ENCODE measurements around the gene ITFG1.

Gene ITFG1

DNA sequence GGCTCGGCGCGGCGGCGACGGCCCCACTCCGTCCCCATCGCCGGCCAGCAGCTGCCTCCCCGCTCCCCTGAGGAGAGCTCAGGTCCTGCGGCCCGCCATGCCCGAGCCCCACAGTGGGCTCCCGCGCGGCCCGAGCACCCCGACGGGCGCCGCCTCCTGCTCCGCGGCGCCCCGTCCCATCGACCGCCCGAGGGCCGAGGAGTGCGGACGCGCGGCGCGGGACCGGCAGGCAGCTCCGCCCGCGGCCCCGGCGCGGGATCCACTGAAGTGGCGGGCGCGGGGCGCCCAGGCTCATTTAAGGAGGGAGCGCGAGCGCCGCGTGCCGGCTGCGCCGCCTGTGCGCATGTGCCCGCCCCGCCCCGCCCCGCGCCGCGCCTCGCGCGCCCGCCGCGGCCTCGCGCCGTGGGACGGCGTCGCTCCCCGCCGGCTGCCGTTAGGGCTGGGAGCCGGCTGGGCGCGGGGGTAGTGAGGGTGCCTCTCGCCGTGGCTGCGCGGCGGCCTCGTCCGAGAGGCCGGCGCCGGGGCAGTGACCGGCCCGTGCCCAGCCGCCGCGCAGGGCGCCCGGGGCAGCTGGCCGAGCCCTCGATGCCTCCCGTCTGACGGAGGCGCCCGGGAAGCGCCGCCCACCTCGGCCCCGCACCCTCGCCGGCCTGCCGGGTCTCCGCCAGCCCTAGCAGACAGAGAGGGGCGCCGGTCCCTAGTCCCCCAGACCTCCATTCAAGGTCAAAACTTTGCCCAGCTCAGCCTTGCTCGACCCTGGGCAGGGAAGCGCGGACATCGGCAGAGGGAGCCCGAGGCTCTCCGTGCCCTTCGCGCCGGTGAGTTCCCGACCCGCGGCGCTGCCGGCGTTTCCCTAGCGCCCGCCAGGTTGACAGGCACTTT is 316.9 kb downstream of the ITFG1 start, which contains the start of gene NETO2 (continued):
- TF ChIP-seq, protein P1, sequence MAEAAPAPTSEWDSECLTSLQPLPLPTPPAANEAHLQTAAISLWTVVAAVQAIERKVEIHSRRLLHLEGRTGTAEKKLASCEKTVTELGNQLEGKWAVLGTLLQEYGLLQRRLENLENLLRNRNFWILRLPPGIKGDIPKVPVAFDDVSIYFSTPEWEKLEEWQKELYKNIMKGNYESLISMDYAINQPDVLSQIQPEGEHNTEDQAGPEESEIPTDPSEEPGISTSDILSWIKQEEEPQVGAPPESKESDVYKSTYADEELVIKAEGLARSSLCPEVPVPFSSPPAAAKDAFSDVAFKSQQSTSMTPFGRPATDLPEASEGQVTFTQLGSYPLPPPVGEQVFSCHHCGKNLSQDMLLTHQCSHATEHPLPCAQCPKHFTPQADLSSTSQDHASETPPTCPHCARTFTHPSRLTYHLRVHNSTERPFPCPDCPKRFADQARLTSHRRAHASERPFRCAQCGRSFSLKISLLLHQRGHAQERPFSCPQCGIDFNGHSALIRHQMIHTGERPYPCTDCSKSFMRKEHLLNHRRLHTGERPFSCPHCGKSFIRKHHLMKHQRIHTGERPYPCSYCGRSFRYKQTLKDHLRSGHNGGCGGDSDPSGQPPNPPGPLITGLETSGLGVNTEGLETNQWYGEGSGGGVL (tag by site-specific recombination; IDR thresholded peaks at IDR 0.05): no peak
- TF ChIP-seq ZSCAN30 (tag by site-specific recombination; IDR thresholded peaks at IDR 0.05): 0 out of 2 replicates have a peak, but pooled peaks have one; percentile 25
- TF ChIP-seq ZNF266 (tag by site-specific recombination; IDR thresholded peaks at IDR 0.05; ENCODE audit: low read depth): no peak
- no peak; the same call in 1 of the 2 replicates for TF ChIP-seq YY1 (tag by site-specific recombination; IDR thresholded peaks at IDR 0.05)
- no peak for TF ChIP-seq ZFHX2 (tag by site-specific recombination; conservative IDR thresholded peaks at IDR 0.05)
- TF ChIP-seq ZNF423 (tag by site-specific recombination; IDR thresholded peaks at IDR 0.05): no peak
- TF ChIP-seq ZNF133 (tag by site-specific recombination; IDR thresholded peaks at IDR 0.05): no peak
- no peak for TF ChIP-seq ZNF561 (tag by site-specific recombination; IDR thresholded peaks at IDR 0.05; ENCODE audit: borderline replicate concordance)
- TF ChIP-seq, protein P2, sequence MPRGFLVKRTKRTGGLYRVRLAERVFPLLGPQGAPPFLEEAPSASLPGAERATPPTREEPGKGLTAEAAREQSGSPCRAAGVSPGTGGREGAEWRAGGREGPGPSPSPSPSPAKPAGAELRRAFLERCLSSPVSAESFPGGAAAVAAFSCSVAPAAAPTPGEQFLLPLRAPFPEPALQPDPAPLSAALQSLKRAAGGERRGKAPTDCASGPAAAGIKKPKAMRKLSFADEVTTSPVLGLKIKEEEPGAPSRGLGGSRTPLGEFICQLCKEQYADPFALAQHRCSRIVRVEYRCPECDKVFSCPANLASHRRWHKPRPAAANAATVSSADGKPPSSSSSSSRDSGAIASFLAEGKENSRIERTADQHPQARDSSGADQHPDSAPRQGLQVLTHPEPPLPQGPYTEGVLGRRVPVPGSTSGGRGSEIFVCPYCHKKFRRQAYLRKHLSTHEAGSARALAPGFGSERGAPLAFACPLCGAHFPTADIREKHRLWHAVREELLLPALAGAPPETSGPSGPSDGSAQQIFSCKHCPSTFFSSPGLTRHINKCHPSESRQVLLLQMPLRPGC (tag by site-specific recombination; IDR thresholded peaks at IDR 0.05): no peak
- peak; percentile 56; the same call in 1 of the 2 replicates for TF ChIP-seq ZBTB20 (tag by site-specific recombination; IDR thresholded peaks at IDR 0.05)
- TF ChIP-seq BCL11B (tag by site-specific recombination; IDR thresholded peaks at IDR 0.05; ENCODE audit: low read depth): no peak
- TF ChIP-seq ZNF843 (tag by site-specific recombination; IDR thresholded peaks at IDR 0.05): no peak
- TF ChIP-seq SP3 (tag by site-specific recombination; IDR thresholded peaks at IDR 0.05): 0 out of 2 replicates have a peak, but pooled peaks have one; percentile 21
- TF ChIP-seq ZNF621 (tag by site-specific recombination; IDR thresholded peaks at IDR 0.05): no peak
- TF ChIP-seq, protein P3, sequence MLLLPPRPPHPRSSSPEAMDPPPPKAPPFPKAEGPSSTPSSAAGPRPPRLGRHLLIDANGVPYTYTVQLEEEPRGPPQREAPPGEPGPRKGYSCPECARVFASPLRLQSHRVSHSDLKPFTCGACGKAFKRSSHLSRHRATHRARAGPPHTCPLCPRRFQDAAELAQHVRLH (tag by site-specific recombination; IDR thresholded peaks at IDR 0.05): no peak
- TF ChIP-seq ZNF114 (tag by site-specific recombination; IDR thresholded peaks at IDR 0.05): no peak
- TF ChIP-seq ZNF837 (tag by site-specific recombination; IDR thresholded peaks at IDR 0.05): no peak
- TF ChIP-seq, protein P4, sequence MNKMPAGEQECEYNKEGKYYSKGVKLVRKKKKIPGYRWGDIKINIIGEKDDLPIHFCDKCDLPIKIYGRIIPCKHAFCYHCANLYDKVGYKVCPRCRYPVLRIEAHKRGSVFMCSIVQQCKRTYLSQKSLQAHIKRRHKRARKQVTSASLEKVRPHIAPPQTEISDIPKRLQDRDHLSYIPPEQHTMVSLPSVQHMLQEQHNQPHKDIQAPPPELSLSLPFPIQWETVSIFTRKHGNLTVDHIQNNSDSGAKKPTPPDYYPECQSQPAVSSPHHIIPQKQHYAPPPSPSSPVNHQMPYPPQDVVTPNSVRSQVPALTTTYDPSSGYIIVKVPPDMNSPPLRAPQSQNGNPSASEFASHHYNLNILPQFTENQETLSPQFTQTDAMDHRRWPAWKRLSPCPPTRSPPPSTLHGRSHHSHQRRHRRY (tag by site-specific recombination; IDR thresholded peaks at IDR 0.05): no peak
- TF ChIP-seq, protein P5, sequence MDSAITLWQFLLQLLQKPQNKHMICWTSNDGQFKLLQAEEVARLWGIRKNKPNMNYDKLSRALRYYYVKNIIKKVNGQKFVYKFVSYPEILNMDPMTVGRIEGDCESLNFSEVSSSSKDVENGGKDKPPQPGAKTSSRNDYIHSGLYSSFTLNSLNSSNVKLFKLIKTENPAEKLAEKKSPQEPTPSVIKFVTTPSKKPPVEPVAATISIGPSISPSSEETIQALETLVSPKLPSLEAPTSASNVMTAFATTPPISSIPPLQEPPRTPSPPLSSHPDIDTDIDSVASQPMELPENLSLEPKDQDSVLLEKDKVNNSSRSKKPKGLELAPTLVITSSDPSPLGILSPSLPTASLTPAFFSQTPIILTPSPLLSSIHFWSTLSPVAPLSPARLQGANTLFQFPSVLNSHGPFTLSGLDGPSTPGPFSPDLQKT (IDR thresholded peaks at IDR 0.05; ENCODE audit: borderline replicate concordance, low read depth, low read length): no peak
- no peak for TF ChIP-seq ZNF221 (tag by site-specific recombination; IDR thresholded peaks at IDR 0.05; ENCODE audit: borderline replicate concordance)
- TF ChIP-seq, protein P6, sequence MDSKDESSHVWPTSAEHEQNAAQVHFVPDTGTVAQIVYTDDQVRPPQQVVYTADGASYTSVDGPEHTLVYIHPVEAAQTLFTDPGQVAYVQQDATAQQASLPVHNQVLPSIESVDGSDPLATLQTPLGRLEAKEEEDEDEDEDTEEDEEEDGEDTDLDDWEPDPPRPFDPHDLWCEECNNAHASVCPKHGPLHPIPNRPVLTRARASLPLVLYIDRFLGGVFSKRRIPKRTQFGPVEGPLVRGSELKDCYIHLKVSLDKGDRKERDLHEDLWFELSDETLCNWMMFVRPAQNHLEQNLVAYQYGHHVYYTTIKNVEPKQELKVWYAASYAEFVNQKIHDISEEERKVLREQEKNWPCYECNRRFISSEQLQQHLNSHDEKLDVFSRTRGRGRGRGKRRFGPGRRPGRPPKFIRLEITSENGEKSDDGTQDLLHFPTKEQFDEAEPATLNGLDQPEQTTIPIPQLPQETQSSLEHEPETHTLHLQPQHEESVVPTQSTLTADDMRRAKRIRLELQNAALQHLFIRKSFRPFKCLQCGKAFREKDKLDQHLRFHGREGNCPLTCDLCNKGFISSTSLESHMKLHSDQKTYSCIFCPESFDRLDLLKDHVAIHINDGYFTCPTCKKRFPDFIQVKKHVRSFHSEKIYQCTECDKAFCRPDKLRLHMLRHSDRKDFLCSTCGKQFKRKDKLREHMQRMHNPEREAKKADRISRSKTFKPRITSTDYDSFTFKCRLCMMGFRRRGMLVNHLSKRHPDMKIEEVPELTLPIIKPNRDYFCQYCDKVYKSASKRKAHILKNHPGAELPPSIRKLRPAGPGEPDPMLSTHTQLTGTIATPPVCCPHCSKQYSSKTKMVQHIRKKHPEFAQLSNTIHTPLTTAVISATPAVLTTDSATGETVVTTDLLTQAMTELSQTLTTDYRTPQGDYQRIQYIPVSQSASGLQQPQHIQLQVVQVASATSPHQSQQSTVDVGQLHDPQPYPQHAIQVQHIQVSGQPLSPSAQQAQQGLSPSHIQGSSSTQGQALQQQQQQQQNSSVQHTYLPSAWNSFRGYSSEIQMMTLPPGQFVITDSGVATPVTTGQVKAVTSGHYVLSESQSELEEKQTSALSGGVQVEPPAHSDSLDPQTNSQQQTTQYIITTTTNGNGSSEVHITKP (tag by site-specific recombination; IDR thresholded peaks at IDR 0.05): no peak
- TF ChIP-seq ZNF624 (tag by site-specific recombination; IDR thresholded peaks at IDR 0.05): no peak
- TF ChIP-seq ZNF2 (tag by site-specific recombination; IDR thresholded peaks at IDR 0.05): no peak
- no peak for TF ChIP-seq ZNF19 (tag by site-specific recombination; IDR thresholded peaks at IDR 0.05; ENCODE audit: low read depth)
- 0 out of 2 replicates have a peak, but pooled peaks have one; percentile 45 for TF ChIP-seq KLF16 (tag by site-specific recombination; IDR thresholded peaks at IDR 0.05)
- TF ChIP-seq, protein P7, sequence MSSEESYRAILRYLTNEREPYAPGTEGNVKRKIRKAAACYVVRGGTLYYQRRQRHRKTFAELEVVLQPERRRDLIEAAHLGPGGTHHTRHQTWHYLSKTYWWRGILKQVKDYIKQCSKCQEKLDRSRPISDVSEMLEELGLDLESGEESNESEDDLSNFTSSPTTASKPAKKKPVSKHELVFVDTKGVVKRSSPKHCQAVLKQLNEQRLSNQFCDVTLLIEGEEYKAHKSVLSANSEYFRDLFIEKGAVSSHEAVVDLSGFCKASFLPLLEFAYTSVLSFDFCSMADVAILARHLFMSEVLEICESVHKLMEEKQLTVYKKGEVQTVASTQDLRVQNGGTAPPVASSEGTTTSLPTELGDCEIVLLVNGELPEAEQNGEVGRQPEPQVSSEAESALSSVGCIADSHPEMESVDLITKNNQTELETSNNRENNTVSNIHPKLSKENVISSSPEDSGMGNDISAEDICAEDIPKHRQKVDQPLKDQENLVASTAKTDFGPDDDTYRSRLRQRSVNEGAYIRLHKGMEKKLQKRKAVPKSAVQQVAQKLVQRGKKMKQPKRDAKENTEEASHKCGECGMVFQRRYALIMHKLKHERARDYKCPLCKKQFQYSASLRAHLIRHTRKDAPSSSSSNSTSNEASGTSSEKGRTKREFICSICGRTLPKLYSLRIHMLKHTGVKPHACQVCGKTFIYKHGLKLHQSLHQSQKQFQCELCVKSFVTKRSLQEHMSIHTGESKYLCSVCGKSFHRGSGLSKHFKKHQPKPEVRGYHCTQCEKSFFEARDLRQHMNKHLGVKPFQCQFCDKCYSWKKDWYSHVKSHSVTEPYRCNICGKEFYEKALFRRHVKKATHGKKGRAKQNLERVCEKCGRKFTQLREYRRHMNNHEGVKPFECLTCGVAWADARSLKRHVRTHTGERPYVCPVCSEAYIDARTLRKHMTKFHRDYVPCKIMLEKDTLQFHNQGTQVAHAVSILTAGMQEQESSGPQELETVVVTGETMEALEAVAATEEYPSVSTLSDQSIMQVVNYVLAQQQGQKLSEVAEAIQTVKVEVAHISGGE (tag by site-specific recombination; conservative IDR thresholded peaks at IDR 0.05; ENCODE audit: low read depth): no peak

Data from HEK293 (cell line).